Posterior vena cava (tissue), 2 donors: ENCODE data around the gene NFYC. TPM values are rescaled to one million over a fixed set of nuclear protein-coding genes. Genes with fewer than 3 reads are reported as not detected.

ENCODE experiments used
- DNase-seq: peaks from one replicate; pipeline ENCODE4 v3.0.0-alpha.2; 2020; ENCODE audit warnings: low spot score
- intact Hi-C, 2 donors: fragments of 100-400 bp; cut with DNase I; formaldehyde crosslinking; loops; one replicate each; pipeline versions ENCODE4 v1.14.1 to v1.14.2; 2022 to 2023
- total RNA-seq, 2 donors: library from RNA; stranded (reverse); fragmentation: NEBNext Ultra II Directional; extraction: Animal tissue kit (Norgen Biotek cat#: 25700); gene quantifications; one replicate each; pipeline ENCODE4 v1.2.1, GENCODE V29; 2021
- donor health status: DM: yes; HTN: yes; CAD: no.
- donor health status: DM: yes; HTN: yes; CAD: no.

The NFYC gene
- total RNA-seq, 2 donors from 2014 or later, result 33.5 to 44.8 TPM

- DNase-seq, result no peak
- intact Hi-C loops, result loop anchor here in 1 of 2 donors (2.0 to 5.0 kb wide), 2 partner anchors 37 to 563 kb away; partner anchors contain the start of gene FOXO6
Observed at GRCh38 chr1:40799351-40799867, 107.9 kb downstream of the NFYC start.

GRCh38 chr1:40801742-40802077 is 110.2 kb downstream of the NFYC start:
- intact Hi-C loops, result no loop called here
- no peak for DNase-seq

DNA sequence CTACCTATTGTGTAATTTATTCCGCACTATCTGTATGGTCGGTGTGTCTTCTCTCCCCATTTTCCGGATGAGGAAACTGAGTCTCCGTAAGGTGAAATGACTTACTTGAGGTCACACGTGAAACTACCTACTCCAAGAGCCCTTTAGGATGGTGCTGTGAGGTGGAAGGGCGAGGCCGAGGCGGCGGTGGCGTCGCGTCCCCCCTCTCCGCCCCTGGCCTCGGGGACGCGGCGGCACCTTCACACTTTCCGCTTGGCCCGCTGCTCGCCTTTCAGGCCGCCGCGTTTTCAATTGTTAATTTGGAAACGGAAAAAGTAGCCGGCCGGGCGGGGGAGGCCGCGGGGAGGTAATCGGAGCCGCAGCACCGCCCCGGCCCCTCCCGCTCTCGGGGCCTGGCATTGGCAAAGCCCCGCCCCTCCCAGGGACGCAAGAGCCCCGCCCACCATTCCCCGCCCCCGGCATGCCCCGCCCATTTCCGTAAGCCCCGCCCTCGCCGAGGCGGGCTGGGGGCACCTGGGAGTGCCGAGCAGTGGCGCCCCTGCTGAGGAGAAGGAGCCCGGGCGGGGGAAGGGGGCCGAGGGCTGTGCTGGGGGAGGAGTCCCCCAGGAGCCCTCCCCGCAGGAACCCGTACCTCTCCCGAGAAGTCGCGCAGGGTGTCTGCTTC is 110.7 kb downstream of the NFYC start:
- intact Hi-C loops, result no loop called here
- DNase-seq, result peak; percentile 95

- intact Hi-C loops, result no loop called here
- DNase-seq, result no peak
Observed at GRCh38 chr1:40802742-40803113, 111.2 kb downstream of the NFYC start.

- no peak for DNase-seq
- intact Hi-C loops, result no loop called here
Observed at GRCh38 chr1:40803447-40803846, 111.9 kb downstream of the NFYC start.

DNA sequence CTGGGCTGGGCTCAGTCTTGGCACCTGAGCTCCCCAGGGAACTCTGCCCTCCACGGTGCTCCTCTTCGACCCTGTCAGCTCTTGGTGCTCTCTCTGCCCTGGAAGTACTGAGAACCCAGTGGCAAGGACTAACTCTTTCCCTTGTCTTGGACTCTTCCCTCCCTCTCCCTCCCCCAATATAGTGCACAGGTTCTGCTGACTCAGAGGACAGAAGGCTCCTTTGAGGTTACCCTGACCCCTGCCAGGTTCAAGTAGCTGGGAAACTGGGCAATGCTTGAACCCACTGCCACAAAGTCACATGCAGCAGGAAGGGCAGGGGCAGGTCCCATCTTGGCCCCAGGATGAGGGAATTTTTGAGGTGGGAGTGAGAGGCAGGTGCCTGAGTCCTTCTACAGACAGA is 112.4 kb downstream of the NFYC start:
- DNase-seq, result no peak
- intact Hi-C loops, result no loop called here

- intact Hi-C loops, result no loop called here
- no peak for DNase-seq
Observed at GRCh38 chr1:40806240-40806639, 114.7 kb downstream of the NFYC start.

GRCh38 chr1:40806731-40807695 is 115.5 kb downstream of the NFYC start:
- intact Hi-C loops, result no loop called here
- no peak for DNase-seq

DNA sequence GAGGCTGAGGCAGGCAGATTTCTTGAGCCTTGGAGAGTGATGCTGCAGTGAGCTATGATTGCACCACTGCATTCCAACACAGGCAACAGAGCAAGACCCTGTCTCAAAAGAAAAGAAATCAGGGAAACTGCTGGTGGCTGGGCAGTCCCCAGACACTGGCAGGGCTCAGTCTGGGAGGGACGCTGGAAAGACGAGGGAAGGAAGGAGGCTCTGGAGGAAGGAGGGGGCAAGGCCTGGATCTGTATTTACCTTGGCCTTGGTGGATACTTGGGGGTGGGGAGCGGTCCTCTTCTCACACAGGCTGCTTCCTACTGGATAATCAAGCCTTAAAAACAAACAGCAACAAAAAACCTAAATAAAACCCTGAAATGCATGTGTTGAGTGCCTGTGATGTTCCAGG is 116.5 kb downstream of the NFYC start:
- DNase-seq, result no peak
- intact Hi-C loops, result no loop called here

GRCh38 chr1:40808444-40808843 is 116.9 kb downstream of the NFYC start:
- intact Hi-C loops, result no loop called here
- DNase-seq, result no peak

DNA sequence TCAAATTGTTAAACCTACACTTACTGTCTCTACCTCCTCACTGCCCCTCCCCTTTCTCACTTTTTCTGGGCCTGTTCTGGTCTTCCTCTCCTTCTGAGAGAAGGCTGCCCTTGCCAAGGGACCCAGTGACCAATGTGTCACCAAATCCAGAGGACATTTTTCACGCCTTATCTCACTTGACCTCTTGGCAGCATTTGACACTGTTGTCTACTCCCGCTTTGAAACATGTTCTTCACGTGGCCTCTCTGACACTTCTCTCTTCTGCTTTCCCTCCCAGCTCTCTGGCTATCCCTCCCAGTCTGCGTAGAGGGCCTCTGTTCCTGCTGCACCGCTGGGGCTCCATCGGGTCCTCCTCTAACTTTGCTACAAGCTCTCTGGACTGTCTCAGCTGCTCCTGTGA is 117.4 kb downstream of the NFYC start:
- no peak for DNase-seq
- intact Hi-C loops, result no loop called here

- DNase-seq, result no peak
- intact Hi-C loops, result no loop called here
Observed at GRCh38 chr1:40810927-40811326, 119.4 kb downstream of the NFYC start.

- intact Hi-C loops, result no loop called here
- no peak for DNase-seq
Observed at GRCh38 chr1:40815420-40815819, 123.9 kb downstream of the NFYC start.

GRCh38 chr1:40817791-40818263 is 126.3 kb downstream of the NFYC start:
- no peak for DNase-seq

DNA sequence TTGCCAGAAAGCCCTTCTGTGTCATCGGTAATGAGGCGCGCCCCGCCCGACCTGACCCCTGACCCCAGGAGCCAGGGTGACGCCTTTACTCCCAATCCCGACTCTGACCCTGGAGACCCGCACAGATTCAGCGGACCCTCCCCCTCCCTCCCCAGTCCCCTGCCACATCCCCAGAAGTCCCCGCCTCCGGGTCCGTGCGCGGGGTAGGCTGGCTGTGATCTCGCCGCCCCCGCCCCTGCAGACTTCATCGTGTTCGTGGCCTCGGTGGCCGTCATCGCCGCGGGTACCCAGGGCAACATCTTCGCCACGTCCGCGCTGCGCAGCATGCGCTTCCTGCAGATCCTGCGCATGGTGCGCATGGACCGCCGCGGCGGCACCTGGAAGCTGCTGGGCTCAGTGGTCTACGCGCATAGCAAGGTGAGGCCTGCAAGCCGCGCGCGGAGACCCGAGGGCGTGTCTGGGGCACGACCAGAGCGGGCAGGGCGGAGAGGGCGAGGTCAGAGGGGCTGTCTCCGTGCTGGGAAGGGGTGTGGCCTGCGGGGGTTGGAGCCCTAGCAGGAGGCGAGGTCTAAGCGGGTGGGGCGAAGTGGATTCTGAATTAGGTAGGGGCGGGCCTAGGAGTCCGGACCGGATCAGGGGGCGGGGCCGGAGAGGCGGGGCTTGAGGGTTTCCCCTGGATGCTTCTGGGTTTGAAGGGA is 126.9 kb downstream of the NFYC start:
- intact Hi-C loops, result loop anchor here in 1 of 2 donors (1.0 kb wide), 1 partner anchor 32 kb away; no protein-coding TSS in a partner anchor
- DNase-seq, result peak; percentile 87

More at GRCh38 chr1:40817791-40818263, 126.3 kb downstream of the NFYC start:
- intact Hi-C loops, result loop anchor here in 1 of 2 donors (1.0 kb wide), 1 partner anchor 32 kb away; no protein-coding TSS in a partner anchor

DNA sequence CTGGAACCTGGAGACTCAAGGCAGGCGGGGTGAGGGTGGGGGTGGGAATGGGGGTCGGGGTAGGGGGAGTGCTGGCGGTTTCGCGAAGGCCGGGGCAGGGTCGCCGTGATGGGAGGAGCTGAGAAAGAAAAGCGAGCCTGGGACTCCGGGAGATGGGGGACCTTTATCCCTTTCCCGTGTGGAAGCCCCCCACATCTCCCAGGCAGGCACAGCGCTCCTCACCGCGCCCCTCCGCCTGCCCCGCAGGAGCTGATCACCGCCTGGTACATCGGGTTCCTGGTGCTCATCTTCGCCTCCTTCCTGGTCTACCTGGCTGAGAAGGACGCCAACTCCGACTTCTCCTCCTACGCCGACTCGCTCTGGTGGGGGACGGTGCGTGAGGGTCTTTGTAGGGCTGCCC is 127.6 kb downstream of the NFYC start:
- intact Hi-C loops, result no loop called here
- no peak for DNase-seq

GRCh38 chr1:40820251-40820797 is 128.8 kb downstream of the NFYC start:
- intact Hi-C loops, result loop anchor here in 1 of 2 donors (10.0 kb wide), 1 partner anchor 186 kb away; no protein-coding TSS in a partner anchor
- DNase-seq, result no peak
